A673 (cell line): Measurements from ENCODE around the gene PON3.

ENCODE experiments used
- CTCF ChIP-seq: fragments of 300-800, 200-600 bp; sonication (generic); conservative IDR thresholded peaks from 2 replicates; pipeline ENCODE4 v1.5.1; 2017; ENCODE audit warnings: low read depth, mild to moderate bottlenecking, antibody characterized with exemption, low read length, moderate library complexity, mixed read lengths
- EZH2 ChIP-seq: fragments of 200-600 bp; sonication (generic); IDR thresholded peaks from 2 replicates; pipeline ENCODE4 v1.6.1; 2017; ENCODE audit warnings: borderline replicate concordance, low read depth, mild to moderate bottlenecking, mixed read lengths, antibody characterized with exemption, low read length; ENCODE audit not compliant: poor library complexity, severe bottlenecking

DNA sequence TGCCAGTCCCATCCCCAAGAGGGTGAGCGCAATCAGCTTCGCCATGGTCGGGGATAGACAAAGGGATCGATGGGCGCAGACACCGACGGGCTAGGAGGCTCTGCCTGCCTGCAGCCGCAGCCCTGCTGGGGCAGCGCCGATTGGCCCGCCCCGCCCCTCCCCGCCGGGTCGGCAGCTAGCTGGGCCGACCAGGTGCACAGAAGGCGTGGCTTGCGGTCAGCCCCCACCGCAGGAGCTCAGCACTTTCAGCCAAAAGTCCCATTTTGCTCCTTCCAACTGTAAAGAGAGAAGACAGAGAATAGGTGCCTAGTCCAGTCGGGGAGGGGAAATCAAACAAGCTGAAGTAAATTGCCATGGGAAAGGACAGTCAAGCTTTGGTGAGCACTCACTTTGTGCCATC is 71.7 kb downstream of the PON3 start, which contains the start of gene PON1:
- TF ChIP-seq CTCF (no peak), EZH2 (no peak)
